Activated CD4-positive, CD25-positive, alpha-beta regulatory T cell treated with anti-CD3 and anti-CD28 coated beads, Interleukin-2, amount 50 U/mL, for 16 hours (primary cell): ENCODE measurements around the gene NFRKB.
"Not testable (repeated sequence)": the region's sequence is repeated elsewhere in the genome, so short reads cannot be mapped to it uniquely, and the experiment has no call there.

ENCODE experiments used
- DNase-seq: peaks from one replicate; pipeline ENCODE4 v3.0.0-alpha.2; 2020; ENCODE audit warnings: low read depth, low spot score

The NFRKB gene

DNA sequence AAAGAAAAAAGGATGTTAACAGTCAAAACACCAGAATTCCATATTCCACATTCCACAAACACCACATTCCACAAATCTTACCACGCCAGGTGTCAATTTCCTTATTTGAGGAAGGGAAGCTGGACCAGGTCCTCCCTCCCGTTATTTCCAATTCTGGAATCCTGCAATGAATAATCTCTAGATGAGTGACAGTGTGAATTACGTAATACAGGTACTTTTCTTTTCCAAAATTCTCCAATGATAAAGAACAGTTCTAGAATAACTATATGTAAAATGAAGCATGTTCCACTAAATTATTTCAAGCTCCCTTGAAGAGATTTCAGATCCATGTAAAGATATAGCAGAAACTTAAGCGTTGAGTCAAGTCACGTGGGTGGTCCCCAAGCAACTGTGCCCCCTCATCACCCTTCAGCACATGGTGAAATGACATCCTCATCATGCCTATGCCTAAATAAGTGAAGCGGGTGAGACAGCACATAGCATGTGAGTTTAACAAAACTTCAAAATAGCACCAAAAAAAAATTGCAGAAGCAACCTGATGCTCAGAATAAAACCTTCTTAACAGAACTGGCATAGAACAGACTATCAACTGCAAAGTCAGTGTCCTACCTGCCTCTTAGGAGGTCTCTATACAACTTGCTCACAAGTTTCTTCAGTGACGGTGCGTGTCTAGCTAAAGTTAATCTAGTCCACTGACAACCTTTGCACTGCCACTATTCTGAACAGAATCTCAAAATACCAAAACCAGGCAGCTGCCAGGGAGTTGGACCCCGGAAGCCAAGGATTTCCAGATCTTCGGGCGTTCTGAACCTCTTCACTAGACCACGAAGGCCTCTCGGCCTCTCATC, 876 bp downstream of the NFRKB start:
- DNase-seq, result no peak

DNA sequence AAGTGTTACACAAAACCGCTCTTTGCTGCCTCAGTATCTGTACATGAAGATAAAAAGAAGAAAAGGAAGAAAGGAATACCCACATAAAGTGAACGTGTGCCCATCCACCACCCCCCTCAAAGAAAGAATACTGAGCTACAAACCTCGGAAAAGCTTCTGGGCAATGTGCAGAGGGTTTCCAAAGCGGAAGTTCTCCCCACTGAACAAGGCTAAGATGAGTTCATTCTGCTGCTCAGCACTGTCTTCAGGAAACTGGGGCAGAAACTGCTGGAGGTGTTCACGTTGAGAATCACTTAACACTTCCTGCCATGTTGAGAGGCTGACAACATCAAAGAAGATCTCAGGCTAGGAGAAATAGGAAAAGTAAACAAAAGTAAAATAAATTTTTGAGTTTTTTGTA, 6.9 kb downstream of the NFRKB start:
- DNase-seq, result no peak

DNA sequence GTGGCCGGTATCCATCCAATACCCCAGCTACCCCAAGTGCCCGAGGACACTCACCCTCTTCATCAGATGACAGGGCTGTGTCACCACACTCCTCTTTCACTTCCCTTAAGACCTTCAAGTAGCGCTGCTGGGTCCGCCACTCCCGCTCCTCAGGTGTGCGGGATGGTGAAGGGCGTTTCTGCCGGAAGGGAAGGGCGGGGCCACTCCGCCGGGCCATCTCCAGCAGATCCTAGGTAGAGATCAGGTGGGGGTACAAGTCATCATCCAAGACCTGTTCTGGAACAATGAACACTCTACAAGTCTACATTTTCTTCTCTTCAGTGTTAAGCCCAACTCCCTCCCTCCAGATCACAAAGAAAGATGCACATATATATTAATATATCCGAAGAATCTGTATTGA, 10.0 kb downstream of the NFRKB start:
- no peak for DNase-seq

DNA sequence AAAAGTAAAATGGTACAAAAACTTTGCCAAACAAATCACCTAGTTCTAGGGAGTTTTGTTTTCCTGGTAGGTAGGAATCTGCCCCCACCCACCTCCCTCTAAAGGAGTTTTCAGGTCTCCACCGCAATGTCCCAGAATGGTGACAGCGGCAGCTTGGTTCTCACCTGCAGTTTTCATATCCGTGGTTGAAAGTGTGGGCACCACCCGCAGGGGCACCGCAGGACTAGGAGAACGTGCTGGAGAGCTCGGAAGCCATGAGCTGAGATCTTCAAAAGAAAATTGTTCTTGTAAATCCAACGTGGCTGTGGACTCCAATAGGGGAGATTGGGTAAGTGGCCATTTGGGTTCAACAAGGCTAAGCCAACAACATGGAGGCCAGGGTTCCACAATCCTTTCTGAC, 10.8 kb downstream of the NFRKB start:
- DNase-seq, result no peak

DNA sequence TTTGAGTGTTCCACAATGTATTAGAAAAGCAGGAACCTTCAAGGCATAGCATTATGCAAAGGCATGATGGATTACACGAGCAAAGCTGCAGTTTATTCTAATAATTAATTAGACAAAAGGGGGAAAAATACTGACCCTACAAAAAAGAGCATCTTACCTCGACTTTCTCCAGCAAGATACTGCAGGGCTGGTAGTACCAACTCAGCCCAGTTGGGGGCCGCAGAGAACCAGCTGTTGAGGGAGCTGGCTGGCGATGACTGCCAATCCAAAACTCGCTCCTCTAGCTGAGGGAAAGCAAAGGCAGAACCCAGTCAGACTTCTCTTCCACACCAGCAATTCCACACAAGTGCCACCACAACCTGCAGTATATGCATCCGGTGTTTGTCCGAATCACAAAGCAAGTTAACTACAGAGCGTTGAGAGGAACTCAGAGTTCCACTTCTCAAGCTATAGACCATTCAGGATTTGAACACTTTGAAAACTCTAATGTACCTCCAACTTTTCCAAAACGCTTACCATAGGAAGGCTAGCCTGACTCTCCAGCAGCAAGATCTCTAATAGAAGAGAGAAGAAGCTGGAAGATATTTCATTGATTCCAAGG, 13.7 kb downstream of the NFRKB start:
- DNase-seq, result no peak

DNA sequence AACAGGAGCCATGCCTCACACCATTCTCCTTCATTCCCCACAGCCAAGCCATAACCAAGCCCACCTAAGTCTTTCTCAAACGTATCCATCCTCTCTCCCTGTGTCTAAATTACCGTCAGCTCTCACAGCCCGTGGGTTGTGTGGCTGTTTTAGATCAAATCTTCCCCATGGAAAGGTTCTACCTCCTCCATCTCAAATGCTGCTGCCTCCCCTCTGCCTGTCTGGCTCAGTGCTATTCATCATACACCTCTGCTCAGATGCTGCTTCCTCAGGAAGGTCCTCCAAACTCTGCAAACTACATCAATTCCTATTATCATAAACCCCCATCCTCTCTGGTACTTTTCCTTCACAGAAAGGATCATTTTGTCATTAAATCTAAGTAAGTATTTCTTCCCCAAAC, 15.1 kb downstream of the NFRKB start:
- DNase-seq, result no peak

DNA sequence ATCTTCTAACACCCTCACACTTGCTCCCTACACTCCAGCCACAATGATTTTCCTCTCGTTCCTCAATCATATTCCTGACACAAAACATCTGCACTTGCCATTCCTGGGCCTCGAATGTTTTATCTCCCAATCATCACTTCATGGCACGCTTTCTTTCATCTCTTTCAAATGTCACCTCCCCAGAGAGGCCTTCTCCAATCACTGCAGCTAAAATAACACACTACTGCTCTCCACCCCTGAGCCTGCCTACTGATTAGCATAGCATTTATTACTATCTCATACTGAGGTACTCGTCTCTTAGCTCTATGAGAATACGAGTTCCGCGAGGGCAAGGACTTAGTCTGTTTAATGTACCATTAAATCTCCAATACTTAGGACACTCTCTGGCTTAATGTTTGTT, 23.5 kb downstream of the NFRKB start:
- no peak for DNase-seq

DNA sequence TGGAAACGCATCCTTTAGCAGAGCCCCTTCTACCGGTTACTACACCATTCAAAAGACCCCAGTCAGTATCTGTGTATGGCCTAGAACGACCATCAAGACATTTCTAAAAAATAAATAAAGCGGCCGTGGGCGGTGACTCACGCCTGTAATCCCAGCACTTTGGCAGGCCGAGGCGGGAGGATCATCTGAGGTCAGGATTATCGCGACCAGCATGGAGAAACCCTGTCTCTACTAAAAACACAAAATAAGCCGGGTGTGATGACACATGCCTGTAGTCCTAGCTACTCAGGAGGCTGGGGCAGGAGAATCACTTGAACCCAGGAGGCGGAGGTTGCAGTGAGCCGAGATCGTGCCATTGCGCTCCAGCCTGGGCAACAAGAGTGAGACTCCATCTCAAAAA, 26.8 kb downstream of the NFRKB start:
- DNase-seq, result not testable (repeated sequence)

DNA sequence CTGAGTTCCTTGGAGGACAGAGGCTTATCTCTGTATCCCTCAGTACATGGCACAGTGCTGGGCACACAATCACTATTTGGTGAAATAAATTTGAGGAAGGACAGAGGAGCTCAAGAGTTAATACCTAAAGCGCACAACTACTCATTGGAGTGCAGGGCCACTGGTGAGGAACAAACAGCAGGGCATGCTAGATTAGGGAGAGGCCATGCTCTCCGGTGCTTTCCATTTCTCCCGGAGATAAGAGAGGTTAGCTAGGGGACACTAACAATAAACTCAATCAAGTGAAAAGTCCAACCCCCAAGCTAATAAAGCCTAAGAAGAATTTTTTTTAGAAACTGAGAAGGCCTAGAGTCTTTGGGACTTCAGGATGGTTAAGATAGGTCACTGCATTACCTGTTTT, 29.1 kb downstream of the NFRKB start:
- DNase-seq, result no peak

DNA sequence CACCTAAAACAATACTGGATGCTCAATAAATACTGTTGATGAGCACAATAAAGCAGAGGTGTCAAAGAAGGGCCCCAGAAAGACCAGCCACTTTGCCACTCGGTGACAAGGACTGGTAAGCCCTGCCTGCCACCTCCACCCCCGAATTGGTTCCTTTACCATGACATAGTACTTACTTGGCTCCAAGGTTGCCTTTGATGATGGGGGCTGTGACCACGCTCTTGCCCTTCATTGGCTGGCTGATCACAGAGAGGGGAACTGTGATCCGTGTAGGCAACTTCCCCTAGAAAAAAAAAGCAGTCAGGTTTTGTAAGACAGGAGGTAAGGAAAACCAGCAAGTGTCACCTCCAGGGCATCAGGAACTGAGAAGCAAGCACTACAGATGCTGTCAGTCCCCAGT, 29.7 kb downstream of the NFRKB start:
- no peak for DNase-seq

DNA sequence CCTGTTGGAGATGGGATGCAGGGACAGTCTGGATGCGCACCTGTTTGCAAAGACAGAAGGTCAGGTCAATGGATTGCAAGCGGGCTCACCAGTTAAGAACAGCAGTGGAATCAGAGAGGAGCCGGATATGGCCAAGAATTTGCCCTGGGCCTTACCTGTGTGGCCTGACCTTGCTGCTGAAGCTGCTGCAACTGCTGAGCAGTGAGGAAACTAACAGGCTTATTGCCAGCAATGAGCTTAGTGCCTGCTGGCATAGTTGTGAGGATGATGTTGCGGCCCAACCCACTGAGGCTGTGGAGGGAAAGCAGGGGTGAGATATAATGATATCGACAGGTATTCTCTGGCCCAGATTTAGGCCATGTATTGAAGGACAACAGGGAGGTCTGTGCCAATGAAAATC, 30.6 kb downstream of the NFRKB start:
- DNase-seq, result no peak

DNA sequence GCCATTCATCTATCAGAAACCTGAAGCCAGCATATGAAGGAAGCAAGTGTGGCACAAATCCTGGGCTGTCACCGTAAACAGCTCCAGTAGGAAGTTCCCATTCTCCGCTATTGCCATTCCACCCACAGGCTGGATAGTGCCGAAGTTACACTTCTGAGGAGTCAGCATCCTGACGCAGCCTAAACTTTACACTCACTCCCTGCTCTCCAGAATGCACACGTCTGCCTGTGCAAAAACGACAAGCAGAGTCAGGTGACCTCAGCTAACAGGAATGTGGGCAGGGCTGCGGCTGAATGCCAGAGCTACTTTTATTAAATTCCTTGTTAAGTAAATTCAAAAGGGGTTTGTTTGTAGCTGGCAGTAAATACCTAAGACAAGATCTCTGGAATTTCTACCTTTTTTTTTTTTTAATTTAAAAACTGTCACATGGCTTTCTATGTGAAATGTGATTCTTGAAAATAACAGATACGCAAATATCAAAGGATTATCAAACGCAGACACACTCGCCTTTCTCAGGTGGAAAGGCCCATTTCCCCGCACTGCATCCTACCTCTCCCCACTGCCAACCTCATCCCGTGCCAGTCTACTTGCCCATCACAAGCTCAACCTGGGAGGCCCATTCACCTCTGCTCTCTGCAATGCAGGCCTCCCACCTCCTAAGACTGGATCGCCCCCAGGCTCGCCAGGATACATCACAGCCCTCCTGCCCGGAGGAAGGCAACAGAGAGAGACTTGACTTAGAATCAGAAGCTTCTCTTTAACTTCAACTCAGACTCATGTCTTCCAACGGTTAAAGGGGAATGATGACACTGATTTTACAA, 33.5 kb downstream of the NFRKB start:
- DNase-seq, result no peak

DNA sequence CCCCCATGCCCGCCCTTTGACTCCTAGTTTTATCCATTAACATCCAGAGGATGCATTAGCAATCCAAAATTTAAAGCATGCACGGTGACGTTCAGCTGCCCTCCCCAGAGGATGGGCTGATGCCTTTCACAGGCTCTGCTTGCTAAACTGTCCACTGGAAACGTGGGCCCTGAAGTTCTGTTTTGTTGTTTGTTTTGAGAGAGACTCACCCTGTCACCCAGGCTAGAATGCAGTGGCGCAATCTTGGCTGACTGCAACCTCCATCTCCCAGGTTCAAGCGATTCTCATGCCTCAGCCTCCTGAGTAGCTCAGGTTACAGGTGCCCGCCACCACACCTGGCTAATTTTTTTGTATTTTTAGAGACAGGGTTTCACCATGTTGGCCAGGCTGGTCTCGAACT, 39.3 kb downstream of the NFRKB start:
- DNase-seq, result no peak

DNA sequence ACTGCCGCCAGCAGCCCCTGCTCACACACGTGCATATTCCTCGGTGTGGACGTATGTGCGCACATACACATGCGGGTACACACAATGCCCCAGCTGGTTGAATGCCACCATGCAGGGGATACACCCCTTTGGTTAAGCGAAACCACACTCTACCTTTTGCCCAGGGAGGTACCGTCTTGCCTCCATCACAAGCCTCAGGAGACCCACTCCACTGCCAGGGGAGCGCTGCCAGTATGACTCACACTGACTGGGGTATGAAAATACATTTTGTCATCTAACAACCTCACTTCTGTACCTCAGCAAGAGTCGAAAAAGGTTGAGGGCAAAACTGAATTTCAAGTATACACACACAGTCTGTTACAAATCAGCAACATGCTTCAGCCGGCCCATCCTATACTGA, 40.3 kb downstream of the NFRKB start:
- no peak for DNase-seq

DNA sequence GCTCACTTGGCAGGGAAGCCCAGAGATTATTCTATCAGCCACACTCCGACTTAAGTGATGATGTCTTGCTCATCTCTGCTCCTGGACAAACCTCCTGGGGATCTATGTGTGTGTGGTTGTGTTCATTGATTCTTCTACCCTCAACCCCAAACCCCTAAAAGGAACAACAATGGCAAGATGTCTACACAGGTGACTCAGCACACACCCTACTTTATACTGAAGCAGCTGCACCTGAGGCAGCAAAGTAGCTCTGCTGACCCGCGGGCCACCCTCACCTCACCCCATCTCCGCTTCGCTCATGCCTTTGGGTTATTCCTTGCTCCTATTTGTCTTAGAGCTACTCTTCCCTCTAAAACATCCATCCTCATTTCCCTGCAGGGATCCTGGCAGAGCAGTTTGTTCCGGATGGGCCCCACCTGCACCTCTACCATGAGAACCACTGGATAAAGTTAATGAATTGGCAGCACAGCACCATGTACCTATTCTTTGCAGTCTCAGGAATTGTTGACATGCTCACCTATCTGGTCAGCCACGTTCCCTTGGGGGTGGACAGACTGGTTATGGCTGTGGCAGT, 41.1 kb downstream of the NFRKB start:
- DNase-seq, result no peak

DNA sequence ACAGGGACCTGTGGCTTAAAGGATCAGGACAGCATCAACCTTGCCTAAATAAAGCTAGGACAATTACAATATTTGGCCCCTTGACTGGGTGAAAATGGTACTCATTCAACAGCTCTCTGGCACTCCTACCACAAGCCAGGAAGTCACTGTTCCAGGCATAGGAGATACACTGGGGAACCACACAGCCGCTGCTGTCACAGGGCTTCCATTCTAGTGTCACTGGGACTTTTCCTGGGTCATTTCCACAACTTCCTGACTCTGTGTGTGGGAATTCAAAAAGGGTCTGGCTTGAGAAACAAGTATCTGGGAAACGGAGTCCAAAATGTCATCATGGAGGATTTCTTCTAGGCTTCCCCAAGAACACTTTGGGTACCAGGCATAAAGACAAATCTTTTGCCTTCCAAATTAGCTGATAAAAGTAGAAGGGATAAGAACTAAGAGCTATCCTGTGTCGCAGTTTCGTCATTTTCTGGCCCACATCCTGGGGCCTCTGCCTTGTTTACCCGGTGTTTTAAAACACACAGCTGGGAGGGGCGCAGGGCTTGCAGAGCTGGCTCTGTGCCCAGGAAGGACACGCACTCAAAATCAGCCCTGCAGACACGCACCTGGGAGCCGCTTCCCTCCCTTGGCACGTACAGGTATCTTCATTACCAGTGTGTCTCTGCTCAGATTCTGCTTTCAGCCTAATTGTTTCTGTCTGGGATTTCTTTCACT, 41.7 kb downstream of the NFRKB start:
- DNase-seq, result peak; percentile 20

DNA sequence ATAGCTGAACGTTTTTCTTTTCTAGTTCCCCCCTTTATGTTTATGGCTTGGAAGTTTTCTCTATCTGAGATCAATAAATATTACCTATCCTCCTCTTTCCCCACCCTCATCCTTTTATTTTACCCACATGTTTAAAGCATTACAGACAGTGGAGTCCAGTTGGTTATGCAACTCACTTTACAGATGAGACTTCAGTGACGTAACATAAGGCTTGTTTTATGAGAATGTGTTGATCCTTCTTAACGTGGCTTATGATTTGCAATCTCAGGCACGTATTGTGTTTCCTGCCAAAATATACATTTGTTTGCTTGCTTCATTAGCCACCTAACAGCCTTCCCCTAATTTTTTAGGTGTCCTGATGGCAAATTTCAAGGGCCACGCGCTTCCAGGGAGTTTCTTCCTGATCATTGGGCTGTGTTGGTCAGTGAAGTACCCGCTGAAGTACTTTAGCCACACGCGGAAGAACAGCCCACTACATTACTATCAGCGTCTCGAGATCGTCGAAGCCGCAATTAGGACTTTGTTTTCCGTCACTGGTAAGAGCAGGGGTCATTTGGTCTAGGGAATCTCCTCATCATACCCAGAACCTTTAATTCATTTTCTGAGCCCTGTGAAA, 43.1 kb downstream of the NFRKB start:
- no peak for DNase-seq

DNA sequence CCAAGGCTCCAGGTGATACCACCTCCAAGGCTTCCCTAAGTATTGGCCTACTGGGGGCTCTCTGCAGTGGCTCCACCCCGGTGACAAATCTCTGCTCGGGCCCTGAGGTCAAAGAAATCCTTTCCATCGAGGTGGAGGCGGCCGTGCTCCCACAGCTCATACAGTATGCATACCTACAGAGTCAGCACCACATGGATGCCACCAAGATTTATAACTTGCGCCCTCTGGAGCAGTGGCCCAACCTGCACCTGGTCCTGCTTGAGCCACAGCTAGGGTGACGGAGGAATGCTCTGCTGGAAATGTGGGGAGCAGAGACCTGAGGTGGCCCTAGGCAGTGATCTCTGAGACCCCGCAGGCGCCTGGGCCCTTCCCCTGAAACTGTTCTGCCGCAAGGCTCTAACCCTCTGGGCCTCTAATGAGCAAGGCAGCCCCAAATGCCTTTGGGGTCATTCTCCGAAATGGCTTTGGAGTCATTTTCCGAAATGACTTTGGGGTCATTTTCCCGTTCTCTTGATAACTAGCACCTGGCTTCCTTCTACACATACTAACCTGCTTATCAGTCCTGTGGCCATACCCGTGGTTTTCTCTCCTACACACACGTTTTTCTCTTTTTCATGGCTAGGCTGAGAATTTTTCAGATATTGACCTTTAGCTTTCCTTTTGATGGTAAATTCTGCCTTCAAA, 45.8 kb downstream of the NFRKB start:
- no peak for DNase-seq

DNA sequence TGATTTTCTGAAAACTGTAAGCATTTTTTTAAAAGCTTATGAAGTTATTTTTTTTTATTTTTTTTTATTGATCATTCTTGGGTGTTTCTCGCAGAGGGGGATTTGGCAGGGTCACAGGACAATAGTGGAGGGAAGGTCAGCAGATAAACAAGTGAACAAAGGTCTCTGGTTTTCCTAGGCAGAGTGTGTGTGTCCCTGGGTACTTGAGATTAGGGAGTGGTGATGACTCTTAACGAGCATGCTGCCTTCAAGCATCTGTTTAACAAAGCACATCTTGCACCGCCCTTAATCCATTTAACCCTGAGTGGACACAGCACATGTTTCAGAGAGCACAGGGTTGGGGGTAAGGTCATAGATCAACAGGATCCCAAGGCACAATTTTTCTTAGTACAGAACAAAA, 48.0 kb downstream of the NFRKB start:
- DNase-seq, result not testable (repeated sequence)

DNA sequence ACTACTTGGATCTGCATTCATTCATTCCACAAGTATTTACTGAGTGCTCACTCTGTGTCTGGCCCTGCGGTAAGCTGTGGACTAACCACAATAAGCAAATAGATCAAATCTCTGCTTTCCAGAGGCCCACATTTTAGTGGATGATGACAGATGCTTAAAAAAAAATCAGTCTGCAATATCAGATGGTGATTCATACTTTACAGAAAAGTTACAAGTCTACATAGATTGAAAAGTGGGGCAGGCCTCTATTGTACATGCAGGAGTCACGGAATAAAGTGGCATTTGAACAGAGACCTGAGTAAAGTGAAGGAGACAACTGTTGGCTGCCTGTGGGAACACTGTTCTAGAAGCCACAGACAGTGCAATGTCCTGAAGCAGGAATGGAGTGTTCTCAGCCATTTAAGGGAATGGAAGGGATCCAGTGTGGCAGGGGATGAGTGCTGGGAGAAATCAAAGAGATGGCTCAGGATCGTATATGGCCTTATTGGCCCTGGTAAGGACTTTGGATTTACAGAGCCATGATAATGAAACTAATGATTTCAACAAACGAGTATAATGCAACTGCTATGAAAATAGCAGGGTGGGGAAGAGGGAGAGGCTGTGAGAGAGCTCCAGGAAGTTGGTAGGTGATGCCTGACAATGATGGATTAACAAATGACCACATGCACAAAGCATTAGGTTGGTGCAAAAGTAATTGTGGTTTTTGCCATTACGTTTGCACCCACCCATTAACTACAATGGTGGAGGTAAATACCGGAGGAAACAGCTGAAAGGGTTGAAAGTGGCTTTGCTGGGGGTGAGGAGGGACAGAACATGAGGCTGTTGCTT, 48.7 kb downstream of the NFRKB start:
- no peak for DNase-seq
